Measurements from ENCODE around the gene MRPS26. TPM values are rescaled to one million over a fixed set of nuclear protein-coding genes. Genes with fewer than 3 reads are reported as not detected.
"Not testable (repeated sequence)": the region's sequence is repeated elsewhere in the genome, so short reads cannot be mapped to it uniquely, and the experiment has no call there.

The MRPS26 gene
- total RNA-seq, 1 donor from 2014 or later: 52.3 TPM

DNA sequence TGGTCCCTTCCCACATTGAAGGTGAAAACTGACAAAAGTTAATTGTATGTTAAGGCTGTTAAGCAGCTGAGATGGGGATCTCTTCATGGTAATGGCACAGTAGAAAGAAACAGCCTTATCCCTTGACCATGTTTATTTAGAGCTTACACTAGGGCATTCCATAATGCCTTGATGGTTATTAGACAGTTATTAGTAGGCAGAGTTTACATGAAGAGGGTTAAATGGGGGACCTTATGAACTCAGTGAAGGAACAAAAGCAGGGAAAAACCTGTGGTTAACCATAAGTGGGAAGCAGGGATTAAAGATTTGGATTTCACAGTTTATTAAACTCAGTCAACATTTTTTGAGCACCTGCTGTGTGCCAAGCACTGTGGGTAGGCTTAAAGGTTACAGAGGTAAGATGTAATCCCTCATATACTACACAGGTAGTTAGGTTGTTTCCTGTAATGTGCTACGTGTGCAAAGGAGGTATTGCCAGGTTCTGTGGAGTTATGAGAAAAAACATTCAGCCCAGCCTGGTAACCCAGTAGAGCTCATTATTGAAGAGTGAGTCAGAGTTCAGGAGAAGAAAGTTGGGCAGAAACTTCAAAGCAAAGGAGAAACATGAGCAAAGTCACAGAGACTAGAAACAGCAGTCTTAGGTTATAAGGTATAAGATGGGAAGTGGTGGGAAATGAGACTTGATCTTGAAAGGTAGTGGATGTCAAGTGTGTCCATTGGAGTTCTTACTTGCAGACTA is 34.7 kb upstream of the MRPS26 start:
- intact Hi-C loops (cut with DNase I): no loop called here
- H3K36me3 ChIP-seq: peaks cover 0 to 58% of the 10 kb centered on the region in 2 donors
- no peak overlapping the region for H3K27ac ChIP-seq
- DNase-seq (ENCODE audit: extremely low spot score in 2 of 2): no peak
- TF ChIP-seq POLR2A (IDR thresholded peaks at IDR 0.05) (no peak), POLR2AphosphoS5 (IDR thresholded peaks at IDR 0.05; ENCODE audit: insufficient read depth in 1 of 2, low read depth in 1 of 2) (no peak)
- TF ChIP-seq, protein P1, sequence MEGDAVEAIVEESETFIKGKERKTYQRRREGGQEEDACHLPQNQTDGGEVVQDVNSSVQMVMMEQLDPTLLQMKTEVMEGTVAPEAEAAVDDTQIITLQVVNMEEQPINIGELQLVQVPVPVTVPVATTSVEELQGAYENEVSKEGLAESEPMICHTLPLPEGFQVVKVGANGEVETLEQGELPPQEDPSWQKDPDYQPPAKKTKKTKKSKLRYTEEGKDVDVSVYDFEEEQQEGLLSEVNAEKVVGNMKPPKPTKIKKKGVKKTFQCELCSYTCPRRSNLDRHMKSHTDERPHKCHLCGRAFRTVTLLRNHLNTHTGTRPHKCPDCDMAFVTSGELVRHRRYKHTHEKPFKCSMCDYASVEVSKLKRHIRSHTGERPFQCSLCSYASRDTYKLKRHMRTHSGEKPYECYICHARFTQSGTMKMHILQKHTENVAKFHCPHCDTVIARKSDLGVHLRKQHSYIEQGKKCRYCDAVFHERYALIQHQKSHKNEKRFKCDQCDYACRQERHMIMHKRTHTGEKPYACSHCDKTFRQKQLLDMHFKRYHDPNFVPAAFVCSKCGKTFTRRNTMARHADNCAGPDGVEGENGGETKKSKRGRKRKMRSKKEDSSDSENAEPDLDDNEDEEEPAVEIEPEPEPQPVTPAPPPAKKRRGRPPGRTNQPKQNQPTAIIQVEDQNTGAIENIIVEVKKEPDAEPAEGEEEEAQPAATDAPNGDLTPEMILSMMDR (IDR thresholded peaks at IDR 0.05): no peak
- no peak overlapping the region for H3K4me3 ChIP-seq
- no peaks in the 10 kb centered on the region for H3K9me3 ChIP-seq
- H3K4me1 ChIP-seq: no peaks in the 10 kb centered on the region
- no peaks in the 10 kb centered on the region for H3K27me3 ChIP-seq

DNA sequence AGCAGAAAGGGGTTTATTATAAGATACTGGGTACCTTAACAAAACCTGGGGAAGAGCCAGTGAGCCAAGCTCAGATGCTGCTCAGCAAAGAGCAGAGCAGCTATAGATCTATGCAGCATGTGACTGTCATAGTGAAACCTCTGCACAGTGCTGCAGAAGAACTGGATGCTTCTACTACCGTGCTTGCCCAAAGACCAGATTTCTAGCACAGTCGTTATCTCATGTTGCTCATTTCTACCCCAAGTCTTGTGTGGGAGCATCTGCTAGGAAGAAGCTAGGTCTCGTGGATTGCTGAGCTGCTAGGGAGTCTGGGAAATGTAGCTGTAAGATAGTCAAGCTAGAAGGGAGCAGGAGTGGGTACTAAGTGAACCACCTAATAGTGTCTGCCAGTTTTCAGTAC is 34.1 kb upstream of the MRPS26 start:
- Histone ChIP-seq H3K27ac (no peak overlapping the region), H3K4me3 (no peak overlapping the region), H3K27me3 (no peaks in the 10 kb centered on the region), H3K36me3 (peaks cover 0 to 58% of the 10 kb centered on the region in 2 donors), H3K9me3 (no peaks in the 10 kb centered on the region), H3K4me1 (no peaks in the 10 kb centered on the region)
- intact Hi-C loops (cut with DNase I): no loop called here
- TF ChIP-seq, protein P1 (IDR thresholded peaks at IDR 0.05): no peak
- TF ChIP-seq POLR2A (IDR thresholded peaks at IDR 0.05): no peak
- no peak for TF ChIP-seq POLR2AphosphoS5 (IDR thresholded peaks at IDR 0.05; ENCODE audit: insufficient read depth in 1 of 2, low read depth in 1 of 2)
- DNase-seq (ENCODE audit: extremely low spot score in 2 of 2): no peak

DNA sequence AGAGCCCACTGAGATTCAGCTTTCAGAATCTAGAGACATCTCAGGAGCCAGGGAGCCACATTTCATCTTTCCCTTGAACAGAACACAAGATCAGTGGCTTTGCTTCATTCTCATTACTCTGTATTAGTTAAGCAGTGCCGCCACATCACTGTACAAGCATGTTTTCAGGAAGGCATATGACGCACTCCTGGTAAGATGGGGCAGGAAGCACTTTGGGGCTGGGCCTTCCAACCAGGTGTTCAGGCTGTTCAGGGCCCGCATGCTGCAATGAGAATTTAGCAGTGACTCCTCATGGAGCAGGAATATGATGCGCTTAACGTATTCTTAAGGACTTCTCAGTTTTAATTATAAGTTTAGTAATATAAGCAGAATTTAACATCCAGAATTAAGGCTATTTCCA is 32.1 kb upstream of the MRPS26 start:
- DNase-seq (ENCODE audit: extremely low spot score in 2 of 2): no peak
- Histone ChIP-seq H3K9me3 (no peaks in the 10 kb centered on the region), H3K36me3 (peaks cover 0 to 51% of the 10 kb centered on the region in 2 donors), H3K27me3 (no peaks in the 10 kb centered on the region), H3K4me1 (no peaks in the 10 kb centered on the region), H3K4me3 (no peak overlapping the region), H3K27ac (no peak overlapping the region)
- intact Hi-C loops (cut with DNase I): no loop called here
- TF ChIP-seq, protein P1 (IDR thresholded peaks at IDR 0.05): no peak
- no peak for TF ChIP-seq POLR2A (IDR thresholded peaks at IDR 0.05)
- no peak for TF ChIP-seq POLR2AphosphoS5 (IDR thresholded peaks at IDR 0.05; ENCODE audit: insufficient read depth in 1 of 2, low read depth in 1 of 2)

DNA sequence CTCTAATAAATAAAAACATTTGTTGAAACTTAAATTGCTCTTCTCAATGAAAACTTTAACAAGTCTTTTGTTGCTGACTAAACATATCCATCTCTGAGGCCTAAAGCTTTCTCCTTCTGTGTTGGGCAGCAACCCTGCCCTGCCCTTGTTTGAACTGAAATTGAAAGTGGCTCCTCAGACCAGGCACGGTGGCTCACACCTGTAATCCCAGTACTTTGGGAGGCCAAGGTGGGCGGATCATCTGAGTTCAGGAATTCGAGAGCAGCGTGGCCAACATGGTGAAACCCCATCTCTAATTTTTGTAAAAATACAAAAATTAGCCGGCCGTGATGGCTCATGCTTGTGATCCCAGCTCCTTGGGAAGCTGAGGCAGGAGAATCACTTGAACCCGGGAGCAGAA is 31.7 kb upstream of the MRPS26 start:
- no peak for DNase-seq (ENCODE audit: extremely low spot score in 2 of 2)
- Histone ChIP-seq H3K36me3 (peaks cover 0 to 47% of the 10 kb centered on the region in 2 donors), H3K27me3 (no peaks in the 10 kb centered on the region), H3K4me3 (no peak overlapping the region), H3K9me3 (no peaks in the 10 kb centered on the region), H3K27ac (no peak overlapping the region), H3K4me1 (no peaks in the 10 kb centered on the region)
- intact Hi-C loops (cut with DNase I): no loop called here
- TF ChIP-seq, protein P1 (IDR thresholded peaks at IDR 0.05): no peak
- TF ChIP-seq POLR2A (IDR thresholded peaks at IDR 0.05) (no peak), POLR2AphosphoS5 (IDR thresholded peaks at IDR 0.05; ENCODE audit: insufficient read depth in 1 of 2, low read depth in 1 of 2) (no peak)

DNA sequence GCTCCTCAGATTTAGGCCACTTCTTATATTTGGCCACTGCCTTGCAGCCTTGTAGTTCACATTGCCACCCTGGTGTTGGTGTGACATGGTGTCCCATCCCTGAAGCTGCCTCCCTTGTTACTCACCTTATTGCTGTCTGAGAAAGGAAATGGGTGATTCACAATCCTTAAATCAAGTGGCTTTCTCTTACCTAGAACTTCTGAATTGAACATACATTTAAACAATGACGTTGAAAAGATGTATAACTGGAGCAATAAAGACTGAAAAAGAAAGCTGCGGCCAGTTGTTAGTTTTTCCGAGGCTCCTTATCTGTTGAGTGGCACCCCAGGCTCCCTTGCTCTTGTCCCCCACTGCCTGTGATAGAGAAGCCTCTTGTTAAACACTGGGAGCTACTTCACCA is 31.2 kb upstream of the MRPS26 start:
- Histone ChIP-seq H3K4me1 (no peaks in the 10 kb centered on the region), H3K27me3 (no peaks in the 10 kb centered on the region), H3K4me3 (no peak overlapping the region), H3K9me3 (no peaks in the 10 kb centered on the region), H3K36me3 (peaks cover 0 to 45% of the 10 kb centered on the region in 2 donors), H3K27ac (no peak overlapping the region)
- no peak for DNase-seq (ENCODE audit: extremely low spot score in 2 of 2)
- TF ChIP-seq, protein P1 (IDR thresholded peaks at IDR 0.05): no peak
- TF ChIP-seq POLR2A (IDR thresholded peaks at IDR 0.05) (no peak), POLR2AphosphoS5 (IDR thresholded peaks at IDR 0.05; ENCODE audit: insufficient read depth in 1 of 2, low read depth in 1 of 2) (no peak)
- intact Hi-C loops (cut with DNase I): no loop called here

DNA sequence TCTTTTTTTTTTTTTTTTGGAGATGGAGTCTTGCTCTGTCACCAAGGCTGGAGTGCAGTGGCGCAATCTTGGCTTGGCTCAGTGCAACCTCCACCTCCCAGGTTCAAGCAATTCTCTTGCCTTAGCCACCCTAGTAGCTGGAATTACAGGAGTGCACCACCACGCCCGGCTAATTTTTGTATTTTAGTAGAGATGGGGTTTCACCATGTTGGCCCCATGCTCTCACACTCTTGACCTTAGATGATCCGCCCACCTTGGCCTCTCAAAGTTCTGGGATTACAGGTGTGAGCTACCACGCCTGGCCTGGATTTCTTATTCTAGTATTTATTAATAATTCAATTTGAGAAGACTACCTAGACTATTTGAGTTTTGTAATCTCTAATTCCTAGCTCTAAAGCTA is 30.6 kb upstream of the MRPS26 start:
- H3K36me3 ChIP-seq: peaks cover 0 to 39% of the 10 kb centered on the region in 2 donors
- not testable (repeated sequence) for H3K4me1 ChIP-seq

More for the DNA sequence above, 30.6 kb upstream of the MRPS26 start:
- H3K4me3 ChIP-seq; H3K9me3 ChIP-seq; DNase-seq (ENCODE audit: extremely low spot score in 2 of 2); H3K27me3 ChIP-seq; H3K27ac ChIP-seq; intact Hi-C loops (cut with DNase I): not testable (repeated sequence)
